Activated B cell treated with CpG ODN at 0.5 μM for 24 hours (primary cell): Measurements from ENCODE around the gene HUWE1. TPM values are rescaled to one million over a fixed set of nuclear protein-coding genes. Genes with fewer than 3 reads are reported as not detected.
"Not testable (repeated sequence)": the region's sequence is repeated elsewhere in the genome, so short reads cannot be mapped to it uniquely, and the experiment has no call there.

Source experiments
- ATAC-seq: fragments of 200-7000 bp; cut with Tn5 transposase; one replicate; pipeline ENCODE4 v1.10.0; 2021; ENCODE audit warnings: low read depth, mild to moderate bottlenecking, moderate library complexity
- CTCF ChIA-PET: fragments of 350-600 bp; sonication (Branson Sonifier 250); formaldehyde crosslinking; loops from one replicate; lab custom pipeline; 2021; ENCODE audit warnings: antibody characterized with exemption; lab: Charles Lee
- POLR2A ChIA-PET: fragments of 350-600 bp; sonication (Branson Sonifier 250); formaldehyde crosslinking; loops from one replicate; lab custom pipeline; 2021; ENCODE audit warnings: antibody characterized with exemption; lab: Charles Lee
- DNase-seq: peaks from one replicate; pipeline ENCODE4 v3.0.0; 2022
- H3K27ac Mint-ChIP-seq: one replicate; pipeline ENCODE4 v1.8.0; 2020; ENCODE audit warnings: mixed read lengths
- H3K27me3 Mint-ChIP-seq: one replicate; pipeline ENCODE4 v1.8.0; 2021; ENCODE audit warnings: mixed read lengths
- H3K36me3 Mint-ChIP-seq: one replicate; pipeline ENCODE4 v1.8.0; 2021; ENCODE audit warnings: low read depth, mixed read lengths
- H3K4me1 Mint-ChIP-seq: one replicate; pipeline ENCODE4 v1.8.0; 2021; ENCODE audit warnings: mixed read lengths
- H3K4me3 Mint-ChIP-seq: one replicate; pipeline ENCODE4 v1.8.0; 2020; ENCODE audit warnings: mild to moderate bottlenecking, mixed read lengths
- H3K9me3 Mint-ChIP-seq: one replicate; pipeline ENCODE4 v1.8.0; 2020; ENCODE audit warnings: mixed read lengths
- CTCF ChIP-seq: fragments of 200-600 bp; IDR thresholded peaks from one replicate; pipeline ENCODE4 v1.8.0; 2022; ENCODE audit warnings: antibody characterized with exemption, mild to moderate bottlenecking
- intact Hi-C: fragments of 100-400 bp; cut with micrococcal nuclease; formaldehyde crosslinking; loops from one replicate; pipeline ENCODE4 v1.15.1; 2024
- total RNA-seq: library from RNA; stranded (reverse); gene quantifications from 2 replicates; pipeline ENCODE4 v1.2.3, GENCODE V29; 2022

Gene HUWE1
- total RNA-seq, 1 donor from 2014 or later: 257 TPM

GRCh38 chrX:53526999-53527398 lies 159.5 kb downstream of the HUWE1 start:
- H3K27ac Mint-ChIP-seq: no peak overlapping the region
- ChIA-PET CTCF (no interaction called here), POLR2A (no interaction called here)
- no peak overlapping the region for H3K4me3 Mint-ChIP-seq
- no peak for TF ChIP-seq CTCF
- ATAC-seq (no peak), DNase-seq (no peak)
- no peaks in the 10 kb centered on the region for H3K4me1 Mint-ChIP-seq
- H3K27me3 Mint-ChIP-seq: no peaks in the 10 kb centered on the region
- H3K36me3 Mint-ChIP-seq: no peaks in the 10 kb centered on the region
- H3K9me3 Mint-ChIP-seq: peaks cover 5% of the 10 kb centered on the region
- intact Hi-C loops: no loop called here

- Mint-ChIP-seq H3K4me3 (no peak overlapping the region), H3K4me1 (no peaks in the 10 kb centered on the region), H3K9me3 (peaks cover 2% of the 10 kb centered on the region), H3K36me3 (no peaks in the 10 kb centered on the region), H3K27me3 (no peaks in the 10 kb centered on the region), H3K27ac (no peak overlapping the region)
- POLR2A ChIA-PET: no interaction called here
- no peak for DNase-seq
- TF ChIP-seq CTCF: no peak
- CTCF ChIA-PET: no interaction called here
- intact Hi-C loops: no loop called here
- no peak for ATAC-seq
Measured at GRCh38 chrX:53511322-53511721, 175.2 kb downstream of the HUWE1 start.

- H3K9me3 Mint-ChIP-seq, H3K27me3 Mint-ChIP-seq, H3K36me3 Mint-ChIP-seq, CTCF ChIA-PET, ATAC-seq, H3K27ac Mint-ChIP-seq, POLR2A ChIA-PET, H3K4me1 Mint-ChIP-seq, intact Hi-C loops, H3K4me3 Mint-ChIP-seq, DNase-seq: not testable (repeated sequence)
Measured at GRCh38 chrX:53504035-53504434, 182.5 kb downstream of the HUWE1 start.

GRCh38 chrX:53494436-53494835 lies 192.1 kb downstream of the HUWE1 start:
- ATAC-seq (no peak), DNase-seq (no peak)
- Mint-ChIP-seq H3K9me3 (no peaks in the 10 kb centered on the region), H3K27me3 (peaks cover 4% of the 10 kb centered on the region), H3K4me3 (no peak overlapping the region), H3K4me1 (no peaks in the 10 kb centered on the region), H3K36me3 (no peaks in the 10 kb centered on the region), H3K27ac (no peak overlapping the region)
- ChIA-PET POLR2A (interaction anchor here (0.7 kb wide), 1 partner anchor 1138 kb away, joined by 8 read pairs; no protein-coding TSS in a partner anchor), CTCF (interaction anchor here (1.3 kb wide), 1 partner anchor 12 kb away, joined by 3 read pairs; no protein-coding TSS in a partner anchor)
- TF ChIP-seq CTCF: no peak
- intact Hi-C loops: no loop called here

- H3K9me3 Mint-ChIP-seq: no peaks in the 10 kb centered on the region
- H3K4me3 Mint-ChIP-seq: no peak overlapping the region
- no peak for TF ChIP-seq CTCF
- ATAC-seq (no peak), DNase-seq (no peak)
- CTCF ChIA-PET: no interaction called here
- no peaks in the 10 kb centered on the region for H3K4me1 Mint-ChIP-seq
- no peak overlapping the region for H3K27ac Mint-ChIP-seq
- POLR2A ChIA-PET: no interaction called here
- H3K27me3 Mint-ChIP-seq: no peaks in the 10 kb centered on the region
- intact Hi-C loops: no loop called here
- H3K36me3 Mint-ChIP-seq: no peaks in the 10 kb centered on the region
Measured at GRCh38 chrX:53486285-53486684, 200.2 kb downstream of the HUWE1 start.

GRCh38 chrX:53483838-53484405 lies 202.6 kb downstream of the HUWE1 start:
- Mint-ChIP-seq H3K4me1 (peaks cover 2% of the 10 kb centered on the region), H3K9me3 (no peaks in the 10 kb centered on the region), H3K27ac (no peak overlapping the region), H3K36me3 (no peaks in the 10 kb centered on the region), H3K27me3 (no peaks in the 10 kb centered on the region), H3K4me3 (no peak overlapping the region)
- ChIA-PET POLR2A (no interaction called here), CTCF (no interaction called here)
- ATAC-seq (no peak), DNase-seq (no peak)
- intact Hi-C loops: no loop called here
- no peak for TF ChIP-seq CTCF
